ENCODE data around the gene FIBCD1. TPM values are rescaled to one million over a fixed set of nuclear protein-coding genes. Genes with fewer than 3 reads are reported as not detected.

Gene FIBCD1
- total and polyA plus RNA-seq, 9 donors = 0.04 to 0.13 (median 0.08) TPM; not detected in 5

- Histone ChIP-seq H3K27me3 (ENCODE audit: control insufficient read depth, insufficient read depth, low read length) (peaks cover 10% of the 10 kb centered on the region), H3K9me3 (replicated peaks; ENCODE audit: control insufficient read depth, low read depth, low read length) (no peaks in the 10 kb centered on the region), H3K4me3 (ENCODE audit: low read length) (no peak overlapping the region), H3K4me1 (ENCODE audit: control insufficient read depth, insufficient read depth, low read length) (no peaks in the 10 kb centered on the region), H3K27ac (ENCODE audit: low read length) (no peak overlapping the region), H3K36me3 (ENCODE audit: control insufficient read depth, insufficient read depth, low read length) (no peaks in the 10 kb centered on the region)
- 35% methylated on average over 12 of the region's 24 CpGs for WGBS (ENCODE audit: insufficient coverage)
- no peak for DNase-seq
Observed at GRCh38 chr9:130905902-130906734, 32.9 kb downstream of the FIBCD1 start.

GRCh38 chr9:130905125-130905901, 33.7 kb downstream of the FIBCD1 start:
- H3K4me1 ChIP-seq (ENCODE audit: control insufficient read depth, insufficient read depth, low read length) = no peaks in the 10 kb centered on the region
- H3K4me3 ChIP-seq (ENCODE audit: low read length) = no peak overlapping the region
- WGBS (ENCODE audit: insufficient coverage) = 90% methylated on average over 15 of the region's 24 CpGs
- no peak for DNase-seq
- no peaks in the 10 kb centered on the region for H3K9me3 ChIP-seq (replicated peaks; ENCODE audit: control insufficient read depth, low read depth, low read length)
- no peaks in the 10 kb centered on the region for H3K36me3 ChIP-seq (ENCODE audit: control insufficient read depth, insufficient read depth, low read length)
- no peak overlapping the region for H3K27ac ChIP-seq (ENCODE audit: low read length)
- peaks cover 16% of the 10 kb centered on the region for H3K27me3 ChIP-seq (ENCODE audit: control insufficient read depth, insufficient read depth, low read length)

- 84% methylated on average over 42 of the region's 48 CpGs for WGBS (ENCODE audit: insufficient coverage)
Observed at GRCh38 chr9:130904070-130905044, 34.7 kb downstream of the FIBCD1 start.

GRCh38 chr9:130903194-130904069, 35.6 kb downstream of the FIBCD1 start:
- no peak for DNase-seq
- H3K27me3 ChIP-seq (ENCODE audit: control insufficient read depth, insufficient read depth, low read length) = peaks cover 23% of the 10 kb centered on the region
- 62% methylated on average over 22 of the region's 25 CpGs for WGBS (ENCODE audit: insufficient coverage)

More at GRCh38 chr9:130904070-130905044, 34.7 kb downstream of the FIBCD1 start:
- Histone ChIP-seq H3K27ac (ENCODE audit: low read length) (no peak overlapping the region), H3K36me3 (ENCODE audit: control insufficient read depth, insufficient read depth, low read length) (no peaks in the 10 kb centered on the region), H3K4me1 (ENCODE audit: control insufficient read depth, insufficient read depth, low read length) (no peaks in the 10 kb centered on the region), H3K9me3 (replicated peaks; ENCODE audit: control insufficient read depth, low read depth, low read length) (no peaks in the 10 kb centered on the region), H3K4me3 (ENCODE audit: low read length) (no peak overlapping the region), H3K27me3 (ENCODE audit: control insufficient read depth, insufficient read depth, low read length) (peaks cover 23% of the 10 kb centered on the region)
- no peak for DNase-seq

GRCh38 chr9:130902204-130903185, 36.6 kb downstream of the FIBCD1 start:
- Histone ChIP-seq H3K9me3 (replicated peaks; ENCODE audit: control insufficient read depth, low read depth, low read length) (no peaks in the 10 kb centered on the region), H3K27ac (ENCODE audit: low read length) (no peak overlapping the region), H3K27me3 (ENCODE audit: control insufficient read depth, insufficient read depth, low read length) (peaks cover 28% of the 10 kb centered on the region), H3K4me3 (ENCODE audit: low read length) (no peak overlapping the region), H3K4me1 (ENCODE audit: control insufficient read depth, insufficient read depth, low read length) (peaks cover 3% of the 10 kb centered on the region), H3K36me3 (ENCODE audit: control insufficient read depth, insufficient read depth, low read length) (no peaks in the 10 kb centered on the region)
- WGBS (ENCODE audit: insufficient coverage) = 46% methylated on average over 24 of the region's 27 CpGs
- DNase-seq = no peak

More at GRCh38 chr9:130903194-130904069, 35.6 kb downstream of the FIBCD1 start:
- peaks cover 3% of the 10 kb centered on the region for H3K4me1 ChIP-seq (ENCODE audit: control insufficient read depth, insufficient read depth, low read length)
- no peaks in the 10 kb centered on the region for H3K9me3 ChIP-seq (replicated peaks; ENCODE audit: control insufficient read depth, low read depth, low read length)
- no peak overlapping the region for H3K4me3 ChIP-seq (ENCODE audit: low read length)
- H3K36me3 ChIP-seq (ENCODE audit: control insufficient read depth, insufficient read depth, low read length) = no peaks in the 10 kb centered on the region
- H3K27ac ChIP-seq (ENCODE audit: low read length) = no peak overlapping the region

- Histone ChIP-seq H3K27me3 (ENCODE audit: control insufficient read depth, insufficient read depth, low read length) (peaks cover 30% of the 10 kb centered on the region), H3K4me3 (ENCODE audit: low read length) (no peak overlapping the region), H3K9me3 (replicated peaks; ENCODE audit: control insufficient read depth, low read depth, low read length) (no peaks in the 10 kb centered on the region), H3K4me1 (ENCODE audit: control insufficient read depth, insufficient read depth, low read length) (peaks cover 3% of the 10 kb centered on the region), H3K27ac (ENCODE audit: low read length) (no peak overlapping the region), H3K36me3 (ENCODE audit: control insufficient read depth, insufficient read depth, low read length) (no peaks in the 10 kb centered on the region)
- 80% methylated on average over 16 of the region's 17 CpGs for WGBS (ENCODE audit: insufficient coverage)
- no peak for DNase-seq
Observed at GRCh38 chr9:130901498-130902203, 37.4 kb downstream of the FIBCD1 start.

GRCh38 chr9:130900701-130901497, 38.1 kb downstream of the FIBCD1 start:
- H3K4me3 ChIP-seq (ENCODE audit: low read length) = no peak overlapping the region
- 55% methylated on average over 8 of the region's 17 CpGs for WGBS (ENCODE audit: insufficient coverage)
- DNase-seq = no peak
- H3K4me1 ChIP-seq (ENCODE audit: control insufficient read depth, insufficient read depth, low read length) = peaks cover 6% of the 10 kb centered on the region
- H3K36me3 ChIP-seq (ENCODE audit: control insufficient read depth, insufficient read depth, low read length) = peaks cover under 1% of the 10 kb centered on the region
- H3K27ac ChIP-seq (ENCODE audit: low read length) = no peak overlapping the region
- peaks cover 33% of the 10 kb centered on the region for H3K27me3 ChIP-seq (ENCODE audit: control insufficient read depth, insufficient read depth, low read length)
- H3K9me3 ChIP-seq (replicated peaks; ENCODE audit: control insufficient read depth, low read depth, low read length) = no peaks in the 10 kb centered on the region

Data from muscle of leg (tissue), 11 donors.